Measurements from ENCODE around the gene TCAF1. TPM values are rescaled to one million over a fixed set of nuclear protein-coding genes. Genes with fewer than 3 reads are reported as not detected.
"Not testable (repeated sequence)": the region's sequence is repeated elsewhere in the genome, so short reads cannot be mapped to it uniquely, and the experiment has no call there.

Gene TCAF1
- total and polyA plus RNA-seq, 2 donors (not counting 3 experiments of a cell fraction or from before 2014, with no cell fraction given), result 29.0 to 48.3 TPM

DNA sequence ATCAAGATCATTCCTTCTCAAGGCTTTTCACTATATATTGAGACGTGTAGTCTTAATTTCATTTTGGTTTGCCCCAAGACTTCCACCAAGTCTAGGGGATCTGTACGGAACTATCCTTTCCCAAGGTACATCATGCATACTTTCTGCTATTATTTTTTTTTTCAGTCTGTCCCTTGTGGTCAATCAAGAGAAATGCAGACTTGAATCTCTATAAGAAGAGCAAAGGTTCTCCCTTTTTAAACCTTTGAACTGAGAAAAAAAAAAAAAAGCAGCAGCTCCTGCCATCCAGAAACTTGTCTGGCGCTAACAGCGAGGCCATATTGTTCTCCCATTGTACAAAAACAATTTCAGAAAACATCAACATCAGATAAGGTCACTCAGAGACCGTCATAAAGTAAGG lies 60.3 kb downstream of the TCAF1 start:
- H3K9ac ChIP-seq (replicated peaks; ENCODE audit: extremely low read depth, insufficient read depth, low read length); BruUV-seq (replicated peaks); dilution Hi-C loops (cut with MboI; ENCODE audit: extremely low pct_ligation_motif_present, low sequenced_read_pairs); H3K79me2 ChIP-seq (ENCODE audit: control insufficient read depth, insufficient read depth, low read length); CTCF ChIA-PET; H3K36me3 ChIP-seq (ENCODE audit: control insufficient read depth in 2 of 2, extremely low read depth in 1 of 2, insufficient read depth in 2 of 2, low read length in 2 of 2); H3K4me2 ChIP-seq (ENCODE audit: insufficient read depth, low read length); H4K20me1 ChIP-seq (replicated peaks; ENCODE audit: control insufficient read depth, extremely low read depth, insufficient read depth, low read length); H3K4me3 ChIP-seq (replicated peaks in 1 of 3; ENCODE audit: insufficient read depth in 1 of 3, low read depth in 1 of 3, low read length in 3 of 3); H3K4me1 ChIP-seq (ENCODE audit: control insufficient read depth, extremely low read depth, insufficient read depth, low read length); intact Hi-C loops (cut with micrococcal nuclease); H3K9me1 ChIP-seq (replicated peaks; ENCODE audit: control insufficient read depth, extremely low read depth, insufficient read depth, low read length); POLR2A ChIA-PET; H2AFZ ChIP-seq (ENCODE audit: low read depth, low read length); H3K27me3 ChIP-seq (ENCODE audit: control insufficient read depth in 2 of 2, insufficient read depth in 2 of 2, low read length in 2 of 2); H3K9me3 ChIP-seq (replicated peaks; ENCODE audit: control insufficient read depth, insufficient read depth, low read length); H3K27ac ChIP-seq (ENCODE audit: insufficient read depth, low read depth, low read length); FAIRE-seq; DNase-seq (ENCODE audit: low read depth, low spot score): not testable (repeated sequence)
- TF ChIP-seq, protein P1, sequence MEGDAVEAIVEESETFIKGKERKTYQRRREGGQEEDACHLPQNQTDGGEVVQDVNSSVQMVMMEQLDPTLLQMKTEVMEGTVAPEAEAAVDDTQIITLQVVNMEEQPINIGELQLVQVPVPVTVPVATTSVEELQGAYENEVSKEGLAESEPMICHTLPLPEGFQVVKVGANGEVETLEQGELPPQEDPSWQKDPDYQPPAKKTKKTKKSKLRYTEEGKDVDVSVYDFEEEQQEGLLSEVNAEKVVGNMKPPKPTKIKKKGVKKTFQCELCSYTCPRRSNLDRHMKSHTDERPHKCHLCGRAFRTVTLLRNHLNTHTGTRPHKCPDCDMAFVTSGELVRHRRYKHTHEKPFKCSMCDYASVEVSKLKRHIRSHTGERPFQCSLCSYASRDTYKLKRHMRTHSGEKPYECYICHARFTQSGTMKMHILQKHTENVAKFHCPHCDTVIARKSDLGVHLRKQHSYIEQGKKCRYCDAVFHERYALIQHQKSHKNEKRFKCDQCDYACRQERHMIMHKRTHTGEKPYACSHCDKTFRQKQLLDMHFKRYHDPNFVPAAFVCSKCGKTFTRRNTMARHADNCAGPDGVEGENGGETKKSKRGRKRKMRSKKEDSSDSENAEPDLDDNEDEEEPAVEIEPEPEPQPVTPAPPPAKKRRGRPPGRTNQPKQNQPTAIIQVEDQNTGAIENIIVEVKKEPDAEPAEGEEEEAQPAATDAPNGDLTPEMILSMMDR (IDR thresholded peaks at IDR 0.05; ENCODE audit: extremely low read depth in 1 of 2, insufficient read depth in 1 of 2, low read depth in 1 of 2, low read length in 2 of 2), result peak in 1 of 2 donors; percentile 13

DNA sequence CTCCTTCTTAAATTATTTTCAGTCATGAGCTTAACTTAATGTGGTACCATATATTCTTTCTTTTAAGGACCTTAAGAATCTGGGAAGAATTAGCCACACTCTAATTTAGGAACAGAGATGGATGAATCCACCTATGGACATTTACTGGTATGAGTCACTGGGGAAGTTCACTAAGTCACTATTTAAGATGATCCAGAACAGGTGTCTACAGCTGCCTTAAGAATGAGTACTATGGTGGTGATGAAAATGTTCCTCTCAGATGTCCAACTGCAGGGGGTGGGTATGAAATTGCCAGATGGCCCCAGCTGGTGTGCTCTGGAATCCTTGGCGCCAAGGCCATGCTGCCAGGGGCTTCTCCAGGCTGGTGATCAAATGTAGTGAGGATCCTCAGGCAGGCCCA lies 61.9 kb downstream of the TCAF1 start:
- H3K79me2 ChIP-seq (ENCODE audit: control insufficient read depth, insufficient read depth, low read length); H3K4me1 ChIP-seq (ENCODE audit: control insufficient read depth, extremely low read depth, insufficient read depth, low read length); H4K20me1 ChIP-seq (replicated peaks; ENCODE audit: control insufficient read depth, extremely low read depth, insufficient read depth, low read length); H3K4me3 ChIP-seq (replicated peaks in 1 of 3; ENCODE audit: insufficient read depth in 1 of 3, low read depth in 1 of 3, low read length in 3 of 3); H3K27ac ChIP-seq (ENCODE audit: insufficient read depth, low read depth, low read length); H2AFZ ChIP-seq (ENCODE audit: low read depth, low read length); BruUV-seq (replicated peaks); H3K36me3 ChIP-seq (ENCODE audit: control insufficient read depth in 2 of 2, extremely low read depth in 1 of 2, insufficient read depth in 2 of 2, low read length in 2 of 2); dilution Hi-C loops (cut with MboI; ENCODE audit: extremely low pct_ligation_motif_present, low sequenced_read_pairs); FAIRE-seq; POLR2A ChIA-PET; H3K9me1 ChIP-seq (replicated peaks; ENCODE audit: control insufficient read depth, extremely low read depth, insufficient read depth, low read length); H3K9ac ChIP-seq (replicated peaks; ENCODE audit: extremely low read depth, insufficient read depth, low read length); H3K27me3 ChIP-seq (ENCODE audit: control insufficient read depth in 2 of 2, insufficient read depth in 2 of 2, low read length in 2 of 2); H3K4me2 ChIP-seq (ENCODE audit: insufficient read depth, low read length); H3K9me3 ChIP-seq (replicated peaks; ENCODE audit: control insufficient read depth, insufficient read depth, low read length); intact Hi-C loops (cut with micrococcal nuclease); CTCF ChIA-PET; DNase-seq (ENCODE audit: low read depth, low spot score): not testable (repeated sequence)
